ENCODE data around the gene RALGDS.
"Not testable (repeated sequence)": the region's sequence is repeated elsewhere in the genome, so short reads cannot be mapped to it uniquely, and the experiment has no call there.

RALGDS gene

DNA sequence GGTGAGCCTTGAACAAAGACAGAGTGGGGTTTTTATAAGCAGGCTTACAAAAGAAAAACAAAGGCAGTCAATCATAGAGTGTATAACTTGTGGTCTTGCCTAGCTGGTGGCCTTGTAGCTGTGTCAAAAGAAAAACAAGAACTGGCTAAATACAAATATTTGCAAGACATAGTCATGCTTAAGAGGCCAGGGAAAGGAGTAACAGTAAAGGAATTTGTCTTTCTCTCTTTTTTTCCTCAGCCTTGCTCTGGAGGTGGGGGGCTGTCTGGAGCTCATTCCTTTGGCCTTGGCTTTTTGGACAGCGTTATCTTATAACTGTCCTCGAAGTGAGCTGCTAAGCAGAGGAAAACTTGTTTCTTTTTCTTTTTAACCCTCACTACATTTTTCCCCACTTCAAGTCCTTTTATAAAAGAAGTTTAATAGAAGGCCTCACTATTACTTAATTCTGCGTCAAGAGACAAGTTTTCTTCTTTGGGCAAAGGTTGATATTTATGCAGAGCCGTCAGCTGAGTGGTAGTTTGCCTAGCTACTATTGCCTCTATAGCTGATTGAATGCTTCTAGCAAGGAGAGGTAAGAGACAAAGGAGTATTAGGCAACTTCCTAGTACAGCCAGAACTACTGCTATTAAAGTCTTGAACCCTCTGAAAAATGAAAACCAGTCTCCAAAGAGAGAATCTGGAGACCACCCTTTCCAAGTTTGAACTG lies 45.0 kb downstream of the RALGDS start:
- in situ Hi-C loops (cut with HindIII; ENCODE audit: low sequenced_read_pairs) = no loop called here
- TF ChIP-seq, protein P1, sequence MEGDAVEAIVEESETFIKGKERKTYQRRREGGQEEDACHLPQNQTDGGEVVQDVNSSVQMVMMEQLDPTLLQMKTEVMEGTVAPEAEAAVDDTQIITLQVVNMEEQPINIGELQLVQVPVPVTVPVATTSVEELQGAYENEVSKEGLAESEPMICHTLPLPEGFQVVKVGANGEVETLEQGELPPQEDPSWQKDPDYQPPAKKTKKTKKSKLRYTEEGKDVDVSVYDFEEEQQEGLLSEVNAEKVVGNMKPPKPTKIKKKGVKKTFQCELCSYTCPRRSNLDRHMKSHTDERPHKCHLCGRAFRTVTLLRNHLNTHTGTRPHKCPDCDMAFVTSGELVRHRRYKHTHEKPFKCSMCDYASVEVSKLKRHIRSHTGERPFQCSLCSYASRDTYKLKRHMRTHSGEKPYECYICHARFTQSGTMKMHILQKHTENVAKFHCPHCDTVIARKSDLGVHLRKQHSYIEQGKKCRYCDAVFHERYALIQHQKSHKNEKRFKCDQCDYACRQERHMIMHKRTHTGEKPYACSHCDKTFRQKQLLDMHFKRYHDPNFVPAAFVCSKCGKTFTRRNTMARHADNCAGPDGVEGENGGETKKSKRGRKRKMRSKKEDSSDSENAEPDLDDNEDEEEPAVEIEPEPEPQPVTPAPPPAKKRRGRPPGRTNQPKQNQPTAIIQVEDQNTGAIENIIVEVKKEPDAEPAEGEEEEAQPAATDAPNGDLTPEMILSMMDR (IDR thresholded peaks at IDR 0.05; ENCODE audit: low read depth, low read length) = no peak
- DNase-seq (ENCODE audit: low read depth, low spot score) = peak; percentile 86
- no peak overlapping the region for H3K4me3 ChIP-seq (ENCODE audit: low read depth, low read length)

DNA sequence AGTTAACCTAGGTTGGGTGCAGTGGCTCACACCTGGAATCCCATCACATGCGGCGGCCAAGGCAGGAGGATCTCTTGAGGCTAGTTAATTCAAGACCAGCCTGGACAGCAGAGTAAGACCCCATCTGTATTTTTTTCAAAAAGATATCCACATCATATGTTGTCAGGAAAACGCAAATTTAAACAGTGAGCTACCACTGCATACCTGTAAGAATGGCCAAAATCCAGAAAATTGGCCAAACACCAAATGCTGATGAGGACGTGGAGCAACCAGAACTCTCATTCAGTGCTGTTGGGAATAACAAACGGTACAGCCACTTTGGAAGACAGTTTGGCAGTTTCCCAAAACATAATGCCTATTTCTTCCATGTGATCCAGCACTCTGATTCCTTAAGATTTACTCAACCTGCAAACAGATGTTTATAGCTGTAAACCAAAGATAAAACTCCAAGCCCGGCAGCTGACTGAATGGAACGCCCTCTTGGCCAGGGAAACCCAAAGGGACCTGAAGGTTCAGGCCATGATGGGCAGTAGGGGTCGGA lies 46.9 kb downstream of the RALGDS start:
- in situ Hi-C loops (cut with HindIII; ENCODE audit: low sequenced_read_pairs) = no loop called here
- no peak overlapping the region for H3K4me3 ChIP-seq (ENCODE audit: low read depth, low read length)
- TF ChIP-seq, protein P1 (IDR thresholded peaks at IDR 0.05; ENCODE audit: low read depth, low read length) = no peak
- no peak for DNase-seq (ENCODE audit: low read depth, low spot score)

DNA sequence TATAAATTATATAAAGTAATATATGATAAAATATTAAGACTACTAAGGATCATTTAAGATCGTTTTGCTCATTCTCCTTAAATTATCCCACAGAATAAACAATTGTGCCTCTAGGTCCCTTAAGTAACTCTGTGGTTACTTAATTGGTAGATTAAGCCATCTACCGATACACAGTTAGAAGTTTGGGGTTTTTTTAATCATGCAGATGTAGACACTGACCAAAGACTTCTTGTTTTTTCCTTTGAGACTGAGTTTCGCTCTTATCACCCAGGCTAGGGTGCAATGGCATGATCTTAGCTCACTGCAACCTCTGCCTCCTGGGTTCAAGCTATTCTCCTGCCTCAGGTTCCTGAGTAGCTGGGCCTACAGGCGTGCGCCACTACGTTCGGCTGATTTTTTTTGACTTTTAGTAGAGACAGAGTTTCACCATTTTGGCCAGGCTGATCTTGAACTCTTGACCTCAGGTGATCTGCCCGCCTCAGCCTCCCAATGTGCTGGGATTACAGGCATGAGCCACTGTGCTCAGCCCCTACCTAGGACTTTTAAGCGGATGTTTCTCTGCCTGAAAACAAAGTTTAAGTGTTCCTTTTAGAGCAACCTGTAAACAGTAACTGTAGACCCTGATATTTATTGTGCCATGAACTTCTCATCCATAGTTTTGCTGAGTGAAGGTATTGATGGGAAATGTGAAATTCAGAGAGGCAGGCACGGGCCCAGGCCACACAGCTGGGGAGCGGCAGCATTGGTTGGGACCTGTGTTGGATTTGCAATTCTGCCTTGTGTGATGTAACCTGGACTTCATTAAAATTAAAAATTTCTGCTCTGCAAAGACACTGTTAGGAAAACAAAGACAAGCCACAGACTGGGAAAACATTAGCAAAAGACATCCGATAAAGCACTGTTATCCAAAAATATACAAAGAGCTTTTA lies 47.7 kb downstream of the RALGDS start:
- TF ChIP-seq, protein P1 (IDR thresholded peaks at IDR 0.05; ENCODE audit: low read depth, low read length) = no peak
- in situ Hi-C loops (cut with HindIII; ENCODE audit: low sequenced_read_pairs) = no loop called here
- no peak for DNase-seq (ENCODE audit: low read depth, low spot score)
- no peak overlapping the region for H3K4me3 ChIP-seq (ENCODE audit: low read depth, low read length)

DNA sequence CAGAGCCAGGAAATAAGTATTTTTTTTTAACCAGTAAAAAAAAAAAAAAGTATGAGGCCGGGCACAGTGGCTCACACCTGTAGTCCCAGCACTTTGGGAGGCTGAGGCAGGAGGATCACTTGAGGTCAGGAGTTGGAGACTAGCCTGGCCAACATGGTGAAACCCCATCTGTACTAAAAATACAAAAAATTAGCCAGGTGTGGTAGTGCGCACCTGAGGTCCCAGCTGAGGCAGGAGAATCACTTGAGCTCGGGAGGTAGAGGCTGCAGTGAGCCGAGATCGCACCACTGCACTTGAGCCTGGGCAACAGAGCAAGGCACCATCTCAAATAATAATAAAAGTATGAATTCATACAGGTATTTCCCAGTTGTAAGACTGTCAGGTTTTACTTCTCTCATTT lies 48.8 kb downstream of the RALGDS start:
- DNase-seq (ENCODE audit: low read depth, low spot score); in situ Hi-C loops (cut with HindIII; ENCODE audit: low sequenced_read_pairs); H3K4me3 ChIP-seq (ENCODE audit: low read depth, low read length): not testable (repeated sequence)

DNA sequence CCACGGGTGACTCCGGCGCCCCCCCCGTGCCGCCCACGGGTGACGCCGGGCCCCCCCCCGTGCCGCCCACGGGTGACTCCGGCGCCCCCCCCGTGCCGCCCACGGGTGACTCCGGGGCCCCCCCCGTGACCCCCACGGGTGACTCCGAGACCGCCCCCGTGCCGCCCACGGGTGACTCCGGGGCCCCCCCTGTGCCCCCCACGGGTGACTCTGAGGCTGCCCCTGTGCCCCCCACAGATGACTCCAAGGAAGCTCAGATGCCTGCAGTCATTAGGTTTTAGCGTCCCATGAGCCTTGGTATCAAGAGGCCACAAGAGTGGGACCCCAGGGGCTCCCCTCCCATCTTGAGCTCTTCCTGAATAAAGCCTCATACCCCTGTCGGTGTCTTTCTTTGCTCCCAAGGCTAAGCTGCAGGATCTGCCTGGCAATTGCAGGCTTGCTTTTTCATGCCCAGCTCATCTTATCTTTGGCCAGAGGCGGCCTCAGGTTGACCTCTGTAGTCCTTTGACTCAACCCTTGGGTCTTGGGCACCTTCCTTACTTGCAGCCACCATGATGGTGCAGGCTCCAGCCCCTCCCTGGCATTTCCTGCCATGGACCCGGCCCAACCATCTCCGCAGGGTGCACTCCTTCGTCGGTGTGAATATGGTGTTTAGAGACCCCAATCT lies 49.4 kb downstream of the RALGDS start:
- TF ChIP-seq, protein P1 (IDR thresholded peaks at IDR 0.05; ENCODE audit: low read depth, low read length) = no peak
- H3K4me3 ChIP-seq (ENCODE audit: low read depth, low read length) = no peak overlapping the region
- no peak for DNase-seq (ENCODE audit: low read depth, low spot score)
- in situ Hi-C loops (cut with HindIII; ENCODE audit: low sequenced_read_pairs) = no loop called here

DNA sequence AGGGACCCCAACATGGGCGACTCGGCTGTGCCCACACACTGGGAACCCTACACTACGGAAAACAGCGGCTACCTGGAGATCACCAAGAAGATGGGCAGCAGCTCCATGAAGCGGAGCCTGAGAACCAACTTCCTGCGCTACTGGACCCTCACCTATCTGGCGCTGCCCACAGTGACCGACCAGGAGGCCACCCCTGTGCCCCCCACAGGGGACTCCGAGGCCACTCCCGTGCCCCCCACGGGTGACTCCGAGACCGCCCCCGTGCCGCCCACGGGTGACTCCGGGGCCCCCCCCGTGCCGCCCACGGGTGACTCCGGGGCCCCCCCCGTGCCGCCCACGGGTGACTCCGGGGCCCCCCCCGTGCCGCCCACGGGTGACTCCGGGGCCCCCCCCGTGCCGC lies 50.1 kb downstream of the RALGDS start:
- H3K4me3 ChIP-seq (ENCODE audit: low read depth, low read length); DNase-seq (ENCODE audit: low read depth, low spot score); in situ Hi-C loops (cut with HindIII; ENCODE audit: low sequenced_read_pairs): not testable (repeated sequence)

DNA sequence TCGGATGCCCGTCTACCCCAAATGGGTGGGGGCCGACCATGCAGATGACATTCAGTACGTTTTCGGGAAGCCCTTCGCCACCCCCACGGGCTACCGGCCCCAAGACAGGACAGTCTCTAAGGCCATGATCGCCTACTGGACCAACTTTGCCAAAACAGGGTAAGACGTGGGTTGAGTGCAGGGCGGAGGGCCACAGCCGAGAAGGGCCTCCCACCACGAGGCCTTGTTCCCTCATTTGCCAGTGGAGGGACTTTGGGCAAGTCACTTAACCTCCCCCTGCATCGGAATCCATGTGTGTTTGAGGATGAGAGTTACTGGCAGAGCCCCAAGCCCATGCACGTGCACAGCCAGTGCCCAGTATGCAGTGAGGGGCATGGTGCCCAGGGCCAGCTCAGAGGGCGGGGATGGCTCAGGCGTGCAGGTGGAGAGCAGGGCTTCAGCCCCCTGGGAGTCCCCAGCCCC lies 50.5 kb downstream of the RALGDS start:
- H3K4me3 ChIP-seq (ENCODE audit: low read depth, low read length); DNase-seq (ENCODE audit: low read depth, low spot score); in situ Hi-C loops (cut with HindIII; ENCODE audit: low sequenced_read_pairs): not testable (repeated sequence)

DNA sequence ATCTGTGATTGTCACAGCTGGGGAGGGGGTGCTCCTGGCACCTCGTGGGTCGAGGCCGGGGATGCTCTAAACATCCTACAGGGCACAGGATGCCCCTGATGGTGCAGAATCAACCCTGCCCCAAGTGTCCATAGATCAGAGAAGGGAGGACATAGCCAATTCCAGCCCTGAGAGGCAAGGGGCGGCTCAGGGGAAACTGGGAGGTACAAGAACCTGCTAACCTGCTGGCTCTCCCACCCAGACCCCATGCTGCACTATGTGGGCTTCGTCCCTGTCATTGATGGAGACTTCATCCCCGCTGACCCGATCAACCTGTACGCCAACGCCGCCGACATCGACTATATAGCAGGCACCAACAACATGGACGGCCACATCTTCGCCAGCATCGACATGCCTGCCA lies 52.6 kb downstream of the RALGDS start:
- DNase-seq (ENCODE audit: low read depth, low spot score); in situ Hi-C loops (cut with HindIII; ENCODE audit: low sequenced_read_pairs); H3K4me3 ChIP-seq (ENCODE audit: low read depth, low read length): not testable (repeated sequence)
